K562 (cell line): Measurements from ENCODE around the gene SAP25. TPM values are rescaled to one million over a fixed set of nuclear protein-coding genes. Genes with fewer than 3 reads are reported as not detected.

Source experiments
- BCOR ChIP-seq: fragments of 450-650 bp; IDR thresholded peaks from 2 replicates; pipeline ENCODE4 v1.6.1; 2016
- E2F1 ChIP-seq: sonication (generic); formaldehyde crosslinking; IDR thresholded peaks from 2 replicates; pipeline ENCODE4 v1.8.1; 2023; ENCODE audit warnings: mild to moderate bottlenecking, missing genetic modification reagents, moderate library complexity
- FOSL1 ChIP-seq: fragments of 200-800 bp; sonication (Bioruptor generic); conservative IDR thresholded peaks from 2 replicates; pipeline ENCODE4 v1.6.1; 2016; ENCODE audit warnings: missing genetic modification characterization, missing compliant biosample characterization
- FOXJ3 ChIP-seq: sonication (generic); formaldehyde crosslinking; IDR thresholded peaks from 2 replicates; pipeline ENCODE4 v1.4.0; 2020; ENCODE audit warnings: mild to moderate bottlenecking, missing genetic modification reagents
- FOXK2 ChIP-seq, 2 experiments: fragments of 450-650 bp; IDR thresholded peaks in 1 of 2; conservative IDR thresholded peaks in 1 of 2; 2 replicates each; pipeline ENCODE4 v1.6.1; 2016; ENCODE audit warnings: low read depth in 2 of 2, mild to moderate bottlenecking in 1 of 2
- GABPB2 ChIP-seq: fragments of 250-450 bp; sonication (Bioruptor Pico); conservative IDR thresholded peaks from 2 replicates; pipeline ENCODE4 v1.5.1; 2021; ENCODE audit warnings: mild to moderate bottlenecking
- HDGF ChIP-seq: fragments of 450-650 bp; IDR thresholded peaks from 2 replicates; pipeline ENCODE4 v1.6.1; 2016
- ILF3 ChIP-seq: fragments of 450-650 bp; IDR thresholded peaks from 2 replicates; pipeline ENCODE4 v1.6.1; 2018; ENCODE audit warnings: antibody characterized with exemption, mild to moderate bottlenecking, moderate library complexity, borderline replicate concordance
- IRF1 ChIP-seq: sonication (generic); formaldehyde crosslinking; IDR thresholded peaks from 2 replicates; pipeline ENCODE4 v1.8.0; 2022; ENCODE audit warnings: missing genetic modification reagents, mild to moderate bottlenecking, borderline replicate concordance
- KDM1A ChIP-seq, 2 experiments: fragments of 450-650 bp; IDR thresholded peaks; 2 replicates each; pipeline ENCODE4 v1.6.1; 2016; ENCODE audit warnings: mild to moderate bottlenecking in 2 of 2
- MLX ChIP-seq, 2 experiments: fragments of 450-650 bp in 1 of 2; sonication (generic) in 1 of 2; formaldehyde crosslinking; conservative IDR thresholded peaks; 2 replicates each; pipeline versions ENCODE4 v1.4.0 to v1.8.1; 2020 to 2022; ENCODE audit warnings: mild to moderate bottlenecking in 1 of 2, missing genetic modification reagents in 1 of 2
- NBN ChIP-seq: fragments of 450-650 bp; IDR thresholded peaks from 2 replicates; pipeline ENCODE4 v1.6.1; 2016; ENCODE audit warnings: low read depth, mild to moderate bottlenecking
- PREB ChIP-seq: sonication (generic); formaldehyde crosslinking; IDR thresholded peaks from 2 replicates; pipeline ENCODE4 v1.8.1; 2023; ENCODE audit warnings: mild to moderate bottlenecking, missing genetic modification reagents
- RAD51 ChIP-seq: fragments of 450-650 bp; IDR thresholded peaks from 2 replicates; pipeline ENCODE4 v1.7.1; 2016; ENCODE audit warnings: low read depth, mild to moderate bottlenecking, borderline replicate concordance
- RBM34 ChIP-seq: fragments of 200-400 bp; formaldehyde crosslinking; IDR thresholded peaks from 2 replicates; pipeline ENCODE4 v1.6.1; 2018; ENCODE audit warnings: low read length, borderline replicate concordance; ENCODE audit not compliant: insufficient read depth
- SMARCB1 ChIP-seq: IDR thresholded peaks from 2 replicates; pipeline ENCODE4 v1.6.1; 2011; ENCODE audit warnings: improper control_type of control experiment, low read depth; ENCODE audit not compliant: insufficient read length
- SNRNP70 ChIP-seq: fragments of 200-400 bp; formaldehyde crosslinking; optimal IDR thresholded peaks from 2 replicates; pipeline ENCODE3; 2017; ENCODE audit warnings: low read depth, low read length
- TAF9B ChIP-seq: fragments of 450-650 bp; IDR thresholded peaks from 2 replicates; pipeline ENCODE4 v1.6.1; 2018; ENCODE audit warnings: mild to moderate bottlenecking; ENCODE audit not compliant: partially characterized antibody
- TOE1 ChIP-seq, 2 experiments: fragments of 450-650 bp in 1 of 2; sonication (generic) in 1 of 2; formaldehyde crosslinking in 1 of 2; IDR thresholded peaks; 2 replicates each; pipeline versions ENCODE4 v1.7.1 to v1.8.0; 2016 to 2022; ENCODE audit warnings: borderline replicate concordance in 2 of 2, mild to moderate bottlenecking in 2 of 2, antibody characterized with exemption in 1 of 2, inconsistent platforms in 1 of 2, low read depth in 1 of 2, missing genetic modification reagents in 1 of 2, moderate library complexity in 1 of 2
- ZC3H8 ChIP-seq: fragments of 450-650 bp; IDR thresholded peaks from 2 replicates; pipeline ENCODE4 v1.6.1; 2017
- ZNF445 ChIP-seq: fragments of 250-450 bp; sonication (Bioruptor Pico); IDR thresholded peaks from 2 replicates; pipeline ENCODE4 v1.4.0; 2020; ENCODE audit warnings: low read depth, mild to moderate bottlenecking, moderate library complexity
- ZNF695 ChIP-seq: fragments of 450-650 bp; formaldehyde crosslinking; IDR thresholded peaks from 2 replicates; pipeline ENCODE4 v1.4.0; 2020; ENCODE audit warnings: mild to moderate bottlenecking, moderate library complexity
- polyA plus RNA-seq, 8 experiments: library from polyadenylated mRNA; depleted of rRNA in 4 of 8; stranded (reverse) in 5 of 8; unstranded in 3 of 8; fragments of >200 nt; fragmentation: Nextera tagmentation in 2 of 8; fragmentation: Illumina TruSeq in 1 of 8; extraction: Ambion mirVana in 2 of 8; extraction: Trizol in 1 of 8; gene quantifications; 2 replicates each; pipeline versions ENCODE4 v1.2.1 to v1.2.3, GENCODE V29; 2011 to 2014; ENCODE audit warnings: inconsistent platforms in 1 of 8, missing spikeins in 1 of 8
- total RNA-seq, 7 experiments: library from RNA; depleted of rRNA in 6 of 7; stranded (reverse); fragments of >200 nt in 6 of 7; fragmentation: Illumina TruSeq in 2 of 7; extraction: Trizol in 2 of 7; gene quantifications; 2 replicates each; pipeline versions ENCODE4 v1.2.1 to v1.2.3, GENCODE V29; 2011 to 2021; ENCODE audit warnings: low replicate concordance in 1 of 7
- TF ChIP-seq, protein P1 (sequence below): fragments of 450-650 bp; IDR thresholded peaks from 2 replicates; pipeline ENCODE4 v1.6.1; 2016; ENCODE audit warnings: antibody characterized with exemption

Gene SAP25
- total and polyA plus RNA-seq, 9 of the 15 experiments (the other 6 are each of a cell fraction or from before 2014, with no cell fraction given): 0.13 to 5.3 (median 0.78) TPM; not detected in 1

DNA sequence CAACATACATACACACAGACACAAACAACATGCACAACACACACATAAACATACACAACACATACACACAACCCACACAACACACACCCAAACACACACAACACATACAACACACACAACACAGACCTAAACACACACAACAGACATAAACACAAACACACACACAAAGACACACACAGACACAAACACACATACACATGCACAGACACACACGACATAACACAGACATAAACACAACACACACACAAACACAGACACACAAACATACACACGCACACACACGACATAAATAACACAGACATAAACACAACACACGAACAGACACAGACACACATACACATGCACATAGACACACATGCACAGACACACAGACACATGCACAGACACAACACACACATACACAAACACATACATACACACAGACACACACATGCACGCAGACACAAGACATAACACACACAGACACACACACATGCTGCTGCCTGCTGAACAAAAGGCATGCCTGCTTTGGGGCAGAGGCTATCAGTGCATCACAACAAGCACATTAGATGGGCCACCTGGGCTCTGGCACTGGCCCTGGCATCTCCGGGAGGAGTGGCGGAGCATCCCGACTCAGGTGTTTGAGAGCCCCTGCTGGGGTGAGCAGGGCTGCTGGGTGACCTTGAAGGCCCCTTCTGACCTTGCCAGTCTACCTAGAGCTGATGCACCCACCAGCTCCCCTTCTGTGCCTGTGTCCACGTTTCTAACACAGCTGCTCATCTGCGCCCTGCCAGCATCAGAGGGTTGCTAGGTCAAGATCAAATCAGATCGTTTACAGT, 7.0 kb upstream of the SAP25 start (continued):
- TF ChIP-seq IRF1 (CRISPR knock-in tag): no peak
- TF ChIP-seq, protein P1, sequence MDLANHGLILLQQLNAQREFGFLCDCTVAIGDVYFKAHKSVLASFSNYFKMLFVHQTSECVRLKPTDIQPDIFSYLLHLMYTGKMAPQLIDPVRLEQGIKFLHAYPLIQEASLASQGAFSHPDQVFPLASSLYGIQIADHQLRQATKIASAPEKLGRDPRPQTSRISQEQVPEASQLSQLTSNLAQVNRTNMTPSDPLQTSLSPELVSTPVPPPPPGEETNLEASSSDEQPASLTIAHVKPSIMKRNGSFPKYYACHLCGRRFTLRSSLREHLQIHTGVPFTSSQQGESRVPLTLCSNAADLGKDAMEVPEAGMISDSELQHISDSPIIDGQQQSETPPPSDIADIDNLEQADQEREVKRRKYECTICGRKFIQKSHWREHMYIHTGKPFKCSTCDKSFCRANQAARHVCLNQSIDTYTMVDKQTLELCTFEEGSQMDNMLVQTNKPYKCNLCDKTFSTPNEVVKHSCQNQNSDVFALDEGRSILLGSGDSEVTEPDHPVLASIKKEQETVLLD: no peak
- TF ChIP-seq NBN: no peak
- TF ChIP-seq ZNF445 (CRISPR knock-in tag): no peak
- no peak for TF ChIP-seq ZNF695 (CRISPR knock-in tag)
- no peak for TF ChIP-seq SNRNP70
- no peak for TF ChIP-seq PREB (CRISPR knock-in tag)
- no peak for TF ChIP-seq GABPB2 (CRISPR knock-in tag)
- peak; percentile 69; the same call in 1 of the 2 replicates for TF ChIP-seq BCOR
- TF ChIP-seq SMARCB1: no peak
- peak; percentile 85; the same call in 1 of the 2 replicates for TF ChIP-seq ZC3H8
- TF ChIP-seq FOXK2 (conservative IDR thresholded peaks at IDR 0.05 in 1 of 2, IDR thresholded peaks at IDR 0.05 in 1 of 2; ENCODE audit: low read depth in 2 of 2): peak; percentile 40 to 52; a peak in 2 of 4 replicates
- no peak for TF ChIP-seq RAD51
- no peak for TF ChIP-seq RBM34
- no peak for TF ChIP-seq KDM1A (IDR thresholded peaks at IDR 0.05)
- TF ChIP-seq TAF9B: no peak
- TF ChIP-seq FOSL1 (tag): no peak
- no peak; the same call in none of the 2 replicates for TF ChIP-seq HDGF
- no peak for TF ChIP-seq E2F1 (CRISPR knock-in tag)
- no peak for TF ChIP-seq ILF3
- TF ChIP-seq MLX (CRISPR knock-in tag; conservative IDR thresholded peaks at IDR 0.05): no peak
- no peak for TF ChIP-seq FOXJ3 (CRISPR knock-in tag)
- TF ChIP-seq TOE1 (IDR thresholded peaks at IDR 0.05; ENCODE audit: borderline replicate concordance): no peak; the same call in 1 of the 2 replicates
- no peak for TF ChIP-seq TOE1 (CRISPR knock-in tag; IDR thresholded peaks at IDR 0.05; ENCODE audit: borderline replicate concordance, low read depth)
